LNCaP clone FGC (cell line): Measurements from ENCODE around the gene ASS1.

Experiments
- DNase-seq: peaks from one replicate; pipeline ENCODE4 v3.0.0-alpha.2; 2011; ENCODE audit warnings: low read depth
- H3K4me3 ChIP-seq: 2 replicates; pipeline ENCODE4 v1.5.1; 2011; ENCODE audit warnings: mild to moderate bottlenecking, low read depth, low read length, control low read depth
- CTCF ChIP-seq: IDR thresholded peaks from 2 replicates; pipeline ENCODE4 v1.5.1; 2012; ENCODE audit warnings: mild to moderate bottlenecking; ENCODE audit not compliant: control insufficient read depth, insufficient read depth; ENCODE audit errors: extremely low read depth

The ASS1 gene

GRCh38 chr9:130461218-130461630, 16.5 kb downstream of the ASS1 start:
- no peak for DNase-seq
- TF ChIP-seq CTCF: peak; percentile 90

GRCh38 chr9:130461731-130462130, 17.0 kb downstream of the ASS1 start:
- TF ChIP-seq CTCF: no peak
- H3K4me3 ChIP-seq: no peak overlapping the region
- DNase-seq: no peak

More at GRCh38 chr9:130461218-130461630, 16.5 kb downstream of the ASS1 start:
- no peak overlapping the region for H3K4me3 ChIP-seq

- no peak for DNase-seq
- TF ChIP-seq CTCF: no peak
- no peak overlapping the region for H3K4me3 ChIP-seq
Measured at GRCh38 chr9:130462685-130463540, 18.2 kb downstream of the ASS1 start.

- no peak for DNase-seq
- no peak for TF ChIP-seq CTCF
- no peak overlapping the region for H3K4me3 ChIP-seq
Measured at GRCh38 chr9:130463763-130464745, 19.3 kb downstream of the ASS1 start.

- TF ChIP-seq CTCF: no peak
- no peak for DNase-seq
- no peak overlapping the region for H3K4me3 ChIP-seq
Measured at GRCh38 chr9:130465383-130466096, 20.8 kb downstream of the ASS1 start.

GRCh38 chr9:130466537-130467217, 21.9 kb downstream of the ASS1 start:
- TF ChIP-seq CTCF: no peak
- no peak overlapping the region for H3K4me3 ChIP-seq
- no peak for DNase-seq
